ENCODE results near the gene GNAQ. TPM values are rescaled to one million over a fixed set of nuclear protein-coding genes. Genes with fewer than 3 reads are reported as not detected.
A peak's percentile ranks its signal among the peaks of the same experiment; 100 is the strongest.

GNAQ gene
- total and polyA plus RNA-seq, 2 donors (not counting 1 experiment from before 2014, with no cell fraction given): 30.4 to 74.3 TPM

DNA sequence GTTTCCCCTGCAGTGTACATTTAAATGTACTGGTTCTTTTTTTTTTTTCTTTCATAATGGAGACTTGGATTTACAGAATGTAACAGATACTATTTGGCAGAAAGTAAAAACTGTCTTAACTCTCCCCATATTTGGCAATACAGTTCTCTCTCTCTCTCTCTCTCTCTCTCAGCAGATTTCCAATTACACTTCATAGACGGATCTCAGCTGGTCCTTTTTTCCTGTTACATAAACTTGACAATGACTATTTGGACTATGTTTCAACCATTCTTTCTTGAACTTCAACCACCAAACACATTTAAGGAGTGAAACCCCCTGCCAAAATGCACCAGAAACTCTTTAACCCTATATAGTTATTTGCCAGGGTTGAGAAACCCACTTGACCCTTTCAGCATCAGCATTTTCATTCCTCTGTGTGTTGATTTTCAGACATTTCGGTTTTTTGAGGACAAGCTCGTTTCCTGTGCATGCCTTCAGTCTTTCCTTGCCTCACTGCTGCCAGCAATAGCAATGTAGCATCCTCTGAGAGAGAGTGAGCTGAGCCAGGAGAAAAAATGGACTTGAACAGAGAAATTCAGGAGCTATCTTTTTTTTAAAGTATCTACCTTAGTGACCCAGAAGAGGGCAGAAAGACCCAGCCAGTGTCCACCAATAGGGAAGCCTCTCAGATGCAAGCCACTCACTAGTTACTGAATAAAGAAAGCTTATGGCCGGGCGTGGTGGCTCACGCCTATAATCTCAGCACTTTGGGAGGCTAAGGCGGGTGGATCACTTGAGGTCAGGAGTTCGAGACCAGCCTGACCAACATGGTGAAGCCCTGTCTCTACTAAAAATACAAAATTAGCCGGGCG lies 357.4 kb downstream of the GNAQ start:
- Histone ChIP-seq H3K27ac (ENCODE audit: insufficient read depth, low read length) (no peak overlapping the region), H3K36me3 (ENCODE audit: control insufficient read depth, insufficient read depth, low read length) (no peaks in the 10 kb centered on the region), H3K9me3 (ENCODE audit: control insufficient read depth, insufficient read depth, low read depth, low read length) (no peaks in the 10 kb centered on the region), H3K9ac (ENCODE audit: insufficient read depth, low read length) (no peak overlapping the region), H3K4me3 (replicated peaks in 1 of 4; ENCODE audit: control extremely low read depth in 1 of 4, insufficient read depth in 1 of 4, low read depth in 3 of 4, low read length in 4 of 4) (no peak overlapping the region), H2AFZ (ENCODE audit: low read length) (no peak overlapping the region), H4K20me1 (ENCODE audit: control insufficient read depth, extremely low read depth, insufficient read depth, low read length) (no peaks in the 10 kb centered on the region), H3K27me3 (ENCODE audit: control insufficient read depth, insufficient read depth, low read length) (no peaks in the 10 kb centered on the region), H3K4me1 (ENCODE audit: control insufficient read depth, extremely low read depth, insufficient read depth, low read length) (no peaks in the 10 kb centered on the region), H3K4me2 (ENCODE audit: extremely low read depth, insufficient read depth, low read length) (no peak overlapping the region), H3K79me2 (ENCODE audit: control insufficient read depth, insufficient read depth, low read length) (no peaks in the 10 kb centered on the region)
- TF ChIP-seq EZH2 (IDR thresholded peaks at IDR 0.05; ENCODE audit: low read length, missing control alignments): no peak
- TF ChIP-seq, protein P1, sequence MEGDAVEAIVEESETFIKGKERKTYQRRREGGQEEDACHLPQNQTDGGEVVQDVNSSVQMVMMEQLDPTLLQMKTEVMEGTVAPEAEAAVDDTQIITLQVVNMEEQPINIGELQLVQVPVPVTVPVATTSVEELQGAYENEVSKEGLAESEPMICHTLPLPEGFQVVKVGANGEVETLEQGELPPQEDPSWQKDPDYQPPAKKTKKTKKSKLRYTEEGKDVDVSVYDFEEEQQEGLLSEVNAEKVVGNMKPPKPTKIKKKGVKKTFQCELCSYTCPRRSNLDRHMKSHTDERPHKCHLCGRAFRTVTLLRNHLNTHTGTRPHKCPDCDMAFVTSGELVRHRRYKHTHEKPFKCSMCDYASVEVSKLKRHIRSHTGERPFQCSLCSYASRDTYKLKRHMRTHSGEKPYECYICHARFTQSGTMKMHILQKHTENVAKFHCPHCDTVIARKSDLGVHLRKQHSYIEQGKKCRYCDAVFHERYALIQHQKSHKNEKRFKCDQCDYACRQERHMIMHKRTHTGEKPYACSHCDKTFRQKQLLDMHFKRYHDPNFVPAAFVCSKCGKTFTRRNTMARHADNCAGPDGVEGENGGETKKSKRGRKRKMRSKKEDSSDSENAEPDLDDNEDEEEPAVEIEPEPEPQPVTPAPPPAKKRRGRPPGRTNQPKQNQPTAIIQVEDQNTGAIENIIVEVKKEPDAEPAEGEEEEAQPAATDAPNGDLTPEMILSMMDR (conservative IDR thresholded peaks at IDR 0.05 in 1 of 2, IDR thresholded peaks at IDR 0.05 in 1 of 2; ENCODE audit: low read depth in 1 of 2, low read length in 2 of 2): no peak
- DNase-seq (ENCODE audit: low read depth in 2 of 2): peak in 1 of 2 donors; percentile 78

DNA sequence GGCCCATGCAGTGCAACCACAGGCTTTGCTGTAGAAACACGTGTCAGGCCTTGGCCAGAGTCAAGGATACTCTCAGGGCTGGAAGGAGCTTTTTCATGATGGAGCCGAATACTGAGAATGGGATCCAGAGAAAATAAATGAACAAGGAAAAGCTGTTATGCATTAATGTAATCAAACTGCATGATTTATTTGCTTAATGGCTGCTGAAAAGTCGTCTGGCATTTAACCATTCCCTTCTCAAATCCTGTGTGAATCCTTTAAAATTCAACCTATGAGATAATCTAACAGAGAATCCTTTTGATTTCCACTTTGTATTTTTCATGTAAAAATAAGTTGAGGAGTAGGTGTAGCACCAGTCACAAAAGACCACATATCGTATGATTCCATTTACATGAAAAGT lies 359.4 kb downstream of the GNAQ start:
- no peaks in the 10 kb centered on the region for H3K27me3 ChIP-seq (ENCODE audit: control insufficient read depth, insufficient read depth, low read length)
- no peaks in the 10 kb centered on the region for H3K4me1 ChIP-seq (ENCODE audit: control insufficient read depth, extremely low read depth, insufficient read depth, low read length)
- no peaks in the 10 kb centered on the region for H3K36me3 ChIP-seq (ENCODE audit: control insufficient read depth, insufficient read depth, low read length)
- no peak overlapping the region for H3K9ac ChIP-seq (ENCODE audit: insufficient read depth, low read length)
- TF ChIP-seq EZH2 (IDR thresholded peaks at IDR 0.05; ENCODE audit: low read length, missing control alignments): no peak
- H3K79me2 ChIP-seq (ENCODE audit: control insufficient read depth, insufficient read depth, low read length): no peaks in the 10 kb centered on the region
- no peak for DNase-seq (ENCODE audit: low read depth in 2 of 2)
- H3K27ac ChIP-seq (ENCODE audit: insufficient read depth, low read length): no peak overlapping the region
- no peak overlapping the region for H2AFZ ChIP-seq (ENCODE audit: low read length)
- no peaks in the 10 kb centered on the region for H4K20me1 ChIP-seq (ENCODE audit: control insufficient read depth, extremely low read depth, insufficient read depth, low read length)
- no peaks in the 10 kb centered on the region for H3K9me3 ChIP-seq (ENCODE audit: control insufficient read depth, insufficient read depth, low read depth, low read length)
- H3K4me3 ChIP-seq (replicated peaks in 1 of 4; ENCODE audit: control extremely low read depth in 1 of 4, insufficient read depth in 1 of 4, low read depth in 3 of 4, low read length in 4 of 4): no peak overlapping the region
- no peak overlapping the region for H3K4me2 ChIP-seq (ENCODE audit: extremely low read depth, insufficient read depth, low read length)

DNA sequence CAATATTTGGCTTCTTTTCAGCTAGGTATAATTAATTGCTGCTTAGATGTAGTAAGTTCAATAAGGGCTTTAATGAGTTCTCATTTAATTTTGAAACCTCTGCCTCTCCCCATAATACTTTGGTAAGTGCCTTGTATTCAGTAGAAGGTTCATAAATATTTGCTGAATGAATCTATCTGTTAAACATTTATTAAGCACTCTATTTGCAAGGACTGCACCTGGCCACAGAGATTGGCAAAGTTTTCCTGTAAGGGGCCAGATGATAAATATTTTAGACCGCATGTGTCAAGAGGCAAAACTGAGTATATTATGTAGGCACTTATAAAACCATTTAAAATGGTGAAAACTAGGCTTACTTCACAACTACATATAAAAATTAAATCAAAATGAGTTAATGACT lies 364.5 kb downstream of the GNAQ start:
- H3K9me3 ChIP-seq (ENCODE audit: control insufficient read depth, insufficient read depth, low read depth, low read length): no peaks in the 10 kb centered on the region
- no peak overlapping the region for H3K4me2 ChIP-seq (ENCODE audit: extremely low read depth, insufficient read depth, low read length)
- no peaks in the 10 kb centered on the region for H3K79me2 ChIP-seq (ENCODE audit: control insufficient read depth, insufficient read depth, low read length)
- H3K4me3 ChIP-seq (replicated peaks in 1 of 4; ENCODE audit: control extremely low read depth in 1 of 4, insufficient read depth in 1 of 4, low read depth in 3 of 4, low read length in 4 of 4): no peak overlapping the region
- no peak overlapping the region for H2AFZ ChIP-seq (ENCODE audit: low read length)
- TF ChIP-seq, protein P1 (conservative IDR thresholded peaks at IDR 0.05 in 1 of 2, IDR thresholded peaks at IDR 0.05 in 1 of 2; ENCODE audit: low read depth in 1 of 2, low read length in 2 of 2): no peak
- no peak for TF ChIP-seq EZH2 (IDR thresholded peaks at IDR 0.05; ENCODE audit: low read length, missing control alignments)
- no peak for DNase-seq (ENCODE audit: low read depth in 2 of 2)
- no peaks in the 10 kb centered on the region for H3K27me3 ChIP-seq (ENCODE audit: control insufficient read depth, insufficient read depth, low read length)
- H4K20me1 ChIP-seq (ENCODE audit: control insufficient read depth, extremely low read depth, insufficient read depth, low read length): no peaks in the 10 kb centered on the region
- H3K9ac ChIP-seq (ENCODE audit: insufficient read depth, low read length): no peak overlapping the region
- no peak overlapping the region for H3K27ac ChIP-seq (ENCODE audit: insufficient read depth, low read length)
- no peaks in the 10 kb centered on the region for H3K4me1 ChIP-seq (ENCODE audit: control insufficient read depth, extremely low read depth, insufficient read depth, low read length)
- H3K36me3 ChIP-seq (ENCODE audit: control insufficient read depth, insufficient read depth, low read length): no peaks in the 10 kb centered on the region

Other genes starting within 250 kb of the GNAQ start
- gene CEP78, start 204.3 kb upstream of the GNAQ start, total RNA-seq: 10.0 and 10.4 TPM in 2 replicates
- gene CEP78, start 204.3 kb upstream of the GNAQ start, polyA plus RNA-seq: 8.9 and 13.7 TPM in 2 replicates

All from fibroblast of lung (primary cell).